ENCODE results near the gene CIAO1.
"Not testable (repeated sequence)": the region's sequence is repeated elsewhere in the genome, so short reads cannot be mapped to it uniquely, and the experiment has no call there.

CIAO1 gene

GRCh38 chr2:96276787-96277499 lies 10.9 kb downstream of the CIAO1 start:
- DNase-seq (ENCODE audit: low read depth in 2 of 2): no peak

- no peak for DNase-seq (ENCODE audit: low read depth in 2 of 2)
These were observed 21.3 kb downstream of the CIAO1 start for GRCh38 chr2:96287273-96287856.

- DNase-seq (ENCODE audit: low read depth in 2 of 2): no peak
These were observed 25.7 kb downstream of the CIAO1 start for GRCh38 chr2:96291751-96292150.

GRCh38 chr2:96294271-96294670 lies 28.2 kb downstream of the CIAO1 start:
- DNase-seq (ENCODE audit: low read depth in 2 of 2): not testable (repeated sequence)

GRCh38 chr2:96296925-96297324 lies 30.9 kb downstream of the CIAO1 start:
- DNase-seq (ENCODE audit: low read depth in 2 of 2): no peak

GRCh38 chr2:96301865-96302264 lies 35.8 kb downstream of the CIAO1 start:
- no peak for DNase-seq (ENCODE audit: low read depth in 2 of 2)

- DNase-seq (ENCODE audit: low read depth in 2 of 2): no peak
These were observed 38.6 kb downstream of the CIAO1 start for GRCh38 chr2:96304606-96305005.

GRCh38 chr2:96305091-96305978 lies 39.3 kb downstream of the CIAO1 start, which contains the start of gene SNRNP200:
TSS of gene SNRNP200 (minus strand) at chr2:96305546. CDS start at chr2:96305437, 109 bp downstream.
- DNase-seq (ENCODE audit: low read depth in 2 of 2): peak; percentile 82 to 92

GRCh38 chr2:96305979-96306308 lies 39.9 kb downstream of the CIAO1 start:
- DNase-seq (ENCODE audit: low read depth in 2 of 2): no peak

GRCh38 chr2:96306370-96306769 lies 40.3 kb downstream of the CIAO1 start:
- DNase-seq (ENCODE audit: low read depth in 2 of 2): no peak

- no peak for DNase-seq (ENCODE audit: low read depth in 2 of 2)
These were observed 42.2 kb downstream of the CIAO1 start for GRCh38 chr2:96308248-96308647.

- no peak for DNase-seq (ENCODE audit: low read depth in 2 of 2)
These were observed 49.0 kb downstream of the CIAO1 start for GRCh38 chr2:96315005-96315399.

GRCh38 chr2:96315400-96316071 lies 49.5 kb downstream of the CIAO1 start:
- no peak for DNase-seq (ENCODE audit: low read depth in 2 of 2)

GRCh38 chr2:96316999-96317398 lies 51.0 kb downstream of the CIAO1 start:
- DNase-seq (ENCODE audit: low read depth in 2 of 2): no peak

- no peak for DNase-seq (ENCODE audit: low read depth in 2 of 2)
These were observed 51.6 kb downstream of the CIAO1 start for GRCh38 chr2:96317584-96317997.

- DNase-seq (ENCODE audit: low read depth in 2 of 2): no peak
These were observed 52.7 kb downstream of the CIAO1 start for GRCh38 chr2:96318723-96319122.

GRCh38 chr2:96319396-96319795 lies 53.4 kb downstream of the CIAO1 start:
- DNase-seq (ENCODE audit: low read depth in 2 of 2): no peak

GRCh38 chr2:96320326-96320725 lies 54.3 kb downstream of the CIAO1 start:
- no peak for DNase-seq (ENCODE audit: low read depth in 2 of 2)

GRCh38 chr2:96320728-96321622 lies 55.0 kb downstream of the CIAO1 start:
- peak in 1 of 2 experiments; percentile 36 for DNase-seq (ENCODE audit: low read depth in 2 of 2)

All from stimulated activated CD4-positive, alpha-beta T cell treated with anti-CD3 and anti-CD28 coated beads, Interleukin-12 subunit alpha, Interleukin-12 subunit beta, amount 100 ng/mL, for 24 hours (primary cell).